Stimulated activated naive CD4-positive, alpha-beta T cell (primary cell): Measurements from ENCODE around the gene ZNF350.
"Not testable (repeated sequence)": the region's sequence is repeated elsewhere in the genome, so short reads cannot be mapped to it uniquely, and the experiment has no call there.

Experiments
- DNase-seq, 6 experiments: peaks; one replicate each; lab custom pipeline; 2025; lab: John Stamatoyannopoulos, UW

Gene ZNF350

GRCh38 chr19:51971624-51972023 lies 15.0 kb downstream of the ZNF350 start:
- peak in 1 of 6 experiments; percentile 25 for DNase-seq

GRCh38 chr19:51970718-51971117 lies 15.9 kb downstream of the ZNF350 start:
- DNase-seq: no peak

GRCh38 chr19:51965583-51965982 lies 21.1 kb downstream of the ZNF350 start:
- DNase-seq: no peak

- not testable (repeated sequence) for DNase-seq
Observed at GRCh38 chr19:51960621-51961233, 25.9 kb downstream of the ZNF350 start.

GRCh38 chr19:51959791-51960190 lies 26.8 kb downstream of the ZNF350 start:
- no peak for DNase-seq

GRCh38 chr19:51957846-51958245 lies 28.8 kb downstream of the ZNF350 start:
- DNase-seq: not testable (repeated sequence)

- DNase-seq: no peak
Observed at GRCh38 chr19:51948975-51949374, 37.7 kb downstream of the ZNF350 start.

GRCh38 chr19:51946602-51947001 lies 40.0 kb downstream of the ZNF350 start:
- DNase-seq: no peak

GRCh38 chr19:51944798-51945552 lies 41.7 kb downstream of the ZNF350 start:
- no peak for DNase-seq

- DNase-seq: no peak
Observed at GRCh38 chr19:51938936-51939335, 47.7 kb downstream of the ZNF350 start.

- DNase-seq: no peak
Observed at GRCh38 chr19:51931921-51932320, 54.7 kb downstream of the ZNF350 start.

- DNase-seq: no peak
Observed at GRCh38 chr19:51927859-51928258, 58.8 kb downstream of the ZNF350 start.

GRCh38 chr19:51926784-51927741 lies 59.6 kb downstream of the ZNF350 start, which contains the start of gene ZNF613:
ZNF613 (plus strand) TSS chr19:51927472; CDS start chr19:51936221, 8,749 bp downstream.
- DNase-seq: peak; percentile 63 to 97 (median 82)

GRCh38 chr19:51926426-51926783 lies 60.2 kb downstream of the ZNF350 start:
- DNase-seq: no peak

- no peak for DNase-seq
Observed at GRCh38 chr19:51921949-51922348, 64.7 kb downstream of the ZNF350 start.

GRCh38 chr19:51919606-51920005 lies 67.0 kb downstream of the ZNF350 start:
- DNase-seq: no peak

GRCh38 chr19:51916167-51916566 lies 70.5 kb downstream of the ZNF350 start:
- DNase-seq: no peak

GRCh38 chr19:51915324-51915867 lies 71.2 kb downstream of the ZNF350 start:
- DNase-seq: no peak
